GM23338 (cell line): ENCODE results near the gene DLGAP4. TPM values are rescaled to one million over a fixed set of nuclear protein-coding genes. Genes with fewer than 3 reads are reported as not detected.
A peak's percentile ranks its signal among the peaks of the same experiment; 100 is the strongest.

Experiments
- ATAC-seq: fragments of 200-7000 bp; cut with Tn5 transposase; 3 replicates; pipeline ENCODE4 v1.9.1; 2020
- DNase-seq: peaks from one replicate; pipeline ENCODE4 v3.0.0-alpha.2; 2015; ENCODE audit warnings: low spot score
- H2AFZ ChIP-seq: fragments of 200-600 bp; sonication (generic); 2 replicates; pipeline ENCODE4 v1.8.0; 2016; ENCODE audit warnings: antibody characterized with exemption, mild to moderate bottlenecking, moderate library complexity
- H3F3A ChIP-seq: fragments of 200-600 bp; sonication (generic); replicated peaks from 2 replicates; pipeline ENCODE4 v1.8.0; 2017; ENCODE audit warnings: antibody characterized with exemption, mixed run types, low read depth
- H3K27ac ChIP-seq: fragments of 200-600 bp; sonication (generic); 2 replicates; pipeline ENCODE4 v1.6.1; 2016; ENCODE audit warnings: low read depth
- H3K27me3 ChIP-seq: fragments of 200-600 bp; sonication (generic); 2 replicates; pipeline ENCODE4 v1.8.0; 2016; ENCODE audit warnings: mild to moderate bottlenecking, mixed run types, moderate library complexity; ENCODE audit not compliant: insufficient read depth
- H3K36me3 ChIP-seq: fragments of 200-600 bp; sonication (generic); 2 replicates; pipeline ENCODE4 v1.8.0; 2016; ENCODE audit warnings: mild to moderate bottlenecking; ENCODE audit not compliant: insufficient read depth
- H3K4me1 ChIP-seq: fragments of 200-600 bp; sonication (generic); 2 replicates; pipeline ENCODE4 v1.8.0; 2016; ENCODE audit warnings: mild to moderate bottlenecking, moderate library complexity; ENCODE audit not compliant: insufficient read depth
- H3K4me2 ChIP-seq: fragments of 200-600 bp; sonication (generic); 2 replicates; pipeline ENCODE4 v1.7.1; 2017; ENCODE audit warnings: mixed run types
- H3K4me3 ChIP-seq: fragments of 200-600 bp; sonication (generic); 2 replicates; pipeline ENCODE4 v1.6.1; 2016; ENCODE audit warnings: mixed run types
- H3K79me2 ChIP-seq: fragments of 200-600 bp; sonication (generic); replicated peaks from 2 replicates; pipeline ENCODE4 v1.8.0; 2017; ENCODE audit warnings: mild to moderate bottlenecking; ENCODE audit not compliant: insufficient read depth
- H3K9me2 ChIP-seq: fragments of 200-600 bp; sonication (generic); 2 replicates; pipeline ENCODE4 v1.8.0; 2017; ENCODE audit not compliant: insufficient read depth
- H4K20me1 ChIP-seq: fragments of 200-600 bp; sonication (generic); replicated peaks from 2 replicates; pipeline ENCODE4 v1.8.0; 2017; ENCODE audit warnings: mild to moderate bottlenecking; ENCODE audit not compliant: insufficient read depth
- H3K27ac Mint-ChIP-seq: 2 replicates; pipeline ENCODE4 v1.8.0; 2020; ENCODE audit warnings: inconsistent platforms, mild to moderate bottlenecking, moderate library complexity, mixed read lengths
- H3K27me3 Mint-ChIP-seq: 3 replicates; pipeline ENCODE4 v1.8.0; 2022; ENCODE audit warnings: low read depth, mild to moderate bottlenecking, moderate library complexity, mixed read lengths, inconsistent platforms; ENCODE audit not compliant: insufficient read depth, poor library complexity
- H3K36me3 Mint-ChIP-seq: 3 replicates; pipeline ENCODE4 v1.8.0; 2021; ENCODE audit warnings: low read depth, mild to moderate bottlenecking, inconsistent platforms, moderate library complexity, mixed read lengths
- H3K4me1 Mint-ChIP-seq: 3 replicates; pipeline ENCODE4 v1.8.0; 2020; ENCODE audit warnings: mild to moderate bottlenecking, inconsistent platforms, mixed read lengths
- H3K4me3 Mint-ChIP-seq: 3 replicates; pipeline ENCODE4 v1.8.0; 2021; ENCODE audit warnings: moderate library complexity, mild to moderate bottlenecking, inconsistent platforms, mixed read lengths
- H3K9me3 Mint-ChIP-seq: 3 replicates; pipeline ENCODE4 v1.8.0; 2020; ENCODE audit warnings: moderate library complexity, mild to moderate bottlenecking, inconsistent platforms, mixed read lengths
- EZH2 ChIP-seq: fragments of 200-600 bp; sonication (generic); IDR thresholded peaks from one replicate; pipeline ENCODE4 v1.8.0; 2017; ENCODE audit warnings: antibody characterized with exemption, mild to moderate bottlenecking, low read depth; ENCODE audit not compliant: unreplicated experiment
- ZNF114 ChIP-seq: fragments of 250-450 bp; sonication (Bioruptor Pico); IDR thresholded peaks from 2 replicates; pipeline ENCODE4 v1.5.0; 2020; ENCODE audit warnings: mild to moderate bottlenecking, moderate library complexity
- ZNF462 ChIP-seq: fragments of 250-450 bp; sonication (Bioruptor Pico); IDR thresholded peaks from 2 replicates; pipeline ENCODE4 v1.5.0; 2020; ENCODE audit warnings: mild to moderate bottlenecking, moderate library complexity
- polyA plus RNA-seq: library from polyadenylated mRNA; unstranded; fragments of >200 nt; fragmentation: Nextera tagmentation; extraction: Ambion mirVana; gene quantifications from 2 replicates; pipeline ENCODE4 v1.2.1, GENCODE V29; 2016
- total RNA-seq: library from RNA; depleted of rRNA; stranded (reverse); fragments of >200 nt; shearing (Covaris generic); gene quantifications from 2 replicates; pipeline ENCODE4 v1.2.3, GENCODE V29; 2014
- TF ChIP-seq, protein P1 (sequence below): IDR thresholded peaks from one replicate; pipeline ENCODE4 v1.6.1; 2018; ENCODE audit warnings: antibody characterized with exemption; ENCODE audit not compliant: unreplicated experiment

The DLGAP4 gene
- total and polyA plus RNA-seq, 2 experiments from 2014 or later: 46.1 to 52.2 TPM

DNA sequence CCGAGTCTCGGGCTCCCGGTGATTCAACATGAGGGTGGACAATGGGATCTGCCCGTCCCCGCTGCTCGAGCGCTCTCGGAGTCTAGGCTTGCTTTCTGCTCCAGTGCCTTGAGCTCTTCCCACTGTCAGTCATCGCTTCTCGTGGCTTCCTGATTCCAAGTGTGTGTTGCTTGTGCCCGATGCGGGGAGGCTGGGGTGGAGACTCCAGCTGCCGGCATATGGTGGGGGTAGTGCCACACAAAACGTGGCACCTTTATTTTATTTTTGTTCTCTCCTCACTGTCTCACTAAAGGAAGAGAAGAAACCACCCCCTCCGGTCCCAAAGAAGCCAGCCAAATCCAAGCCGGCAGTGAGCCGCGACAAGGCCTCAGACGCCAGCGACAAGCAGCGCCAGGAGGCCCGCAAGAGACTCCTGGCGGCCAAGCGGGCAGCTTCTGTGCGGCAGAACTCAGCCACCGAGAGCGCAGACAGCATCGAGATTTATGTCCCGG is 220.4 kb downstream of the DLGAP4 start (continued):
- TF ChIP-seq ZNF462 (CRISPR knock-in tag): no peak
- TF ChIP-seq, protein P1, sequence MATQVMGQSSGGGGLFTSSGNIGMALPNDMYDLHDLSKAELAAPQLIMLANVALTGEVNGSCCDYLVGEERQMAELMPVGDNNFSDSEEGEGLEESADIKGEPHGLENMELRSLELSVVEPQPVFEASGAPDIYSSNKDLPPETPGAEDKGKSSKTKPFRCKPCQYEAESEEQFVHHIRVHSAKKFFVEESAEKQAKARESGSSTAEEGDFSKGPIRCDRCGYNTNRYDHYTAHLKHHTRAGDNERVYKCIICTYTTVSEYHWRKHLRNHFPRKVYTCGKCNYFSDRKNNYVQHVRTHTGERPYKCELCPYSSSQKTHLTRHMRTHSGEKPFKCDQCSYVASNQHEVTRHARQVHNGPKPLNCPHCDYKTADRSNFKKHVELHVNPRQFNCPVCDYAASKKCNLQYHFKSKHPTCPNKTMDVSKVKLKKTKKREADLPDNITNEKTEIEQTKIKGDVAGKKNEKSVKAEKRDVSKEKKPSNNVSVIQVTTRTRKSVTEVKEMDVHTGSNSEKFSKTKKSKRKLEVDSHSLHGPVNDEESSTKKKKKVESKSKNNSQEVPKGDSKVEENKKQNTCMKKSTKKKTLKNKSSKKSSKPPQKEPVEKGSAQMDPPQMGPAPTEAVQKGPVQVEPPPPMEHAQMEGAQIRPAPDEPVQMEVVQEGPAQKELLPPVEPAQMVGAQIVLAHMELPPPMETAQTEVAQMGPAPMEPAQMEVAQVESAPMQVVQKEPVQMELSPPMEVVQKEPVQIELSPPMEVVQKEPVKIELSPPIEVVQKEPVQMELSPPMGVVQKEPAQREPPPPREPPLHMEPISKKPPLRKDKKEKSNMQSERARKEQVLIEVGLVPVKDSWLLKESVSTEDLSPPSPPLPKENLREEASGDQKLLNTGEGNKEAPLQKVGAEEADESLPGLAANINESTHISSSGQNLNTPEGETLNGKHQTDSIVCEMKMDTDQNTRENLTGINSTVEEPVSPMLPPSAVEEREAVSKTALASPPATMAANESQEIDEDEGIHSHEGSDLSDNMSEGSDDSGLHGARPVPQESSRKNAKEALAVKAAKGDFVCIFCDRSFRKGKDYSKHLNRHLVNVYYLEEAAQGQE: no peak
- TF ChIP-seq ZNF114 (CRISPR knock-in tag): no peak

GRCh38 chr20:36527331-36528125 is 221.4 kb downstream of the DLGAP4 start:
- Mint-ChIP-seq H3K9me3 (no peaks in the 10 kb centered on the region), H3K4me1 (no peaks in the 10 kb centered on the region), H3K36me3 (peaks cover 35% of the 10 kb centered on the region), H3K27ac (no peak overlapping the region), H3K27me3 (no peaks in the 10 kb centered on the region), H3K4me3 (no peak overlapping the region)
- H3K36me3 ChIP-seq: peaks cover 12% of the 10 kb centered on the region
- H3K4me3 ChIP-seq: no peak overlapping the region
- H4K20me1 ChIP-seq: peaks cover 7% of the 10 kb centered on the region; the same call in 1 of the 2 replicates
- DNase-seq (no peak), ATAC-seq (no peak)
- no peaks in the 10 kb centered on the region for H3K4me1 ChIP-seq
- H3K4me2 ChIP-seq: no peak overlapping the region
- H3F3A ChIP-seq: 0 out of 2 replicates have a peak, but pooled peaks cover 8% of the 10 kb centered on the region
- H3K27ac ChIP-seq: 0 out of 2 replicates have a peak overlapping the region, but pooled peaks have one; percentile 50
- H2AFZ ChIP-seq: no peak overlapping the region
- H3K9me2 ChIP-seq: no peaks in the 10 kb centered on the region
- TF ChIP-seq, protein P1: no peak
- TF ChIP-seq EZH2: no peak
- H3K79me2 ChIP-seq: no peaks in the 10 kb centered on the region
- H3K27me3 ChIP-seq: no peaks in the 10 kb centered on the region
